ENCODE measurements around the gene CNTN4. TPM values are rescaled to one million over a fixed set of nuclear protein-coding genes. Genes with fewer than 3 reads are reported as not detected.

Gene CNTN4
- total and polyA plus RNA-seq, 2 of the 8 experiments (the other 6 are each of a cell fraction or from before 2014, with no cell fraction given) = 0.41 to 2.2 TPM

- TF ChIP-seq, protein P1, sequence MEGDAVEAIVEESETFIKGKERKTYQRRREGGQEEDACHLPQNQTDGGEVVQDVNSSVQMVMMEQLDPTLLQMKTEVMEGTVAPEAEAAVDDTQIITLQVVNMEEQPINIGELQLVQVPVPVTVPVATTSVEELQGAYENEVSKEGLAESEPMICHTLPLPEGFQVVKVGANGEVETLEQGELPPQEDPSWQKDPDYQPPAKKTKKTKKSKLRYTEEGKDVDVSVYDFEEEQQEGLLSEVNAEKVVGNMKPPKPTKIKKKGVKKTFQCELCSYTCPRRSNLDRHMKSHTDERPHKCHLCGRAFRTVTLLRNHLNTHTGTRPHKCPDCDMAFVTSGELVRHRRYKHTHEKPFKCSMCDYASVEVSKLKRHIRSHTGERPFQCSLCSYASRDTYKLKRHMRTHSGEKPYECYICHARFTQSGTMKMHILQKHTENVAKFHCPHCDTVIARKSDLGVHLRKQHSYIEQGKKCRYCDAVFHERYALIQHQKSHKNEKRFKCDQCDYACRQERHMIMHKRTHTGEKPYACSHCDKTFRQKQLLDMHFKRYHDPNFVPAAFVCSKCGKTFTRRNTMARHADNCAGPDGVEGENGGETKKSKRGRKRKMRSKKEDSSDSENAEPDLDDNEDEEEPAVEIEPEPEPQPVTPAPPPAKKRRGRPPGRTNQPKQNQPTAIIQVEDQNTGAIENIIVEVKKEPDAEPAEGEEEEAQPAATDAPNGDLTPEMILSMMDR (IDR thresholded peaks at IDR 0.05; ENCODE audit: control extremely low read depth in 1 of 3, insufficient read depth in 1 of 3, low read depth in 1 of 3, low read length in 3 of 3) = no peak
- no peak for TF ChIP-seq NANOG (IDR thresholded peaks at IDR 0.05; ENCODE audit: insufficient read depth, low read depth, low read length, poor library complexity, severe bottlenecking)
- TF ChIP-seq CEBPB (IDR thresholded peaks at IDR 0.05; ENCODE audit: low read depth, low read length) = no peak
- TF ChIP-seq HDAC6 (IDR thresholded peaks at IDR 0.05; ENCODE audit: low read depth, low read length) = no peak
- TF ChIP-seq TBP (IDR thresholded peaks at IDR 0.05; ENCODE audit: low read depth, low read length) = no peak
These were observed 676.0 kb downstream of the CNTN4 start (continued) for GRCh38 chr3:2774481-2775249.
